CD14-positive monocyte (primary cell): Measurements from ENCODE around the gene MRPL43. TPM values are rescaled to one million over a fixed set of nuclear protein-coding genes. Genes with fewer than 3 reads are reported as not detected.

Source experiments
- DNase-seq, 3 donors: peaks; one replicate each; pipeline ENCODE4 v3.0.0-alpha.2; 2011 to 2022
- H2AFZ ChIP-seq: 2 replicates; pipeline ENCODE4 v1.6.0; 2012; ENCODE audit warnings: mild to moderate bottlenecking, low read depth, low read length, inconsistent platforms; ENCODE audit not compliant: insufficient read depth, poor library complexity, severe bottlenecking
- H3K27ac ChIP-seq, 2 donors: 1 replicate in 1 of 2; 2 replicates in 1 of 2; pipeline ENCODE4 v1.5.1; 2012 to 2013; ENCODE audit warnings: low read length in 2 of 2, control low read depth in 1 of 2, inconsistent platforms in 1 of 2, low read depth in 1 of 2, mild to moderate bottlenecking in 1 of 2
- H3K27me3 ChIP-seq, 2 donors: one replicate each; pipeline versions ENCODE4 v1.6.0 to v1.6.1; 2011 to 2013; ENCODE audit warnings: low read length in 2 of 2; ENCODE audit not compliant: control insufficient read depth in 2 of 2, insufficient read depth in 2 of 2
- H3K36me3 ChIP-seq, 2 donors: replicated peaks in 1 of 2; 1 replicate in 1 of 2; 2 replicates in 1 of 2; pipeline versions ENCODE4 v1.5.1 to v1.6.1; 2012 to 2013; ENCODE audit warnings: low read length in 2 of 2, control low read depth in 1 of 2, inconsistent platforms in 1 of 2, mild to moderate bottlenecking in 1 of 2; ENCODE audit not compliant: insufficient read depth in 2 of 2, control insufficient read depth in 1 of 2
- H3K4me1 ChIP-seq, 2 donors: 1 replicate in 1 of 2; 2 replicates in 1 of 2; pipeline versions ENCODE4 v1.5.1 to v1.6.1; 2012 to 2013; ENCODE audit warnings: low read length in 2 of 2, control low read depth in 1 of 2, inconsistent platforms in 1 of 2, mild to moderate bottlenecking in 1 of 2, moderate library complexity in 1 of 2; ENCODE audit not compliant: insufficient read depth in 2 of 2, control insufficient read depth in 1 of 2
- H3K4me2 ChIP-seq: replicated peaks from 2 replicates; pipeline ENCODE3; 2012; ENCODE audit warnings: low read length, moderate library complexity, mild to moderate bottlenecking; ENCODE audit not compliant: poor library complexity, severe bottlenecking; ENCODE audit errors: extremely low read depth
- H3K4me3 ChIP-seq, 3 experiments: fragments of 200-600 bp in 1 of 3; sonication (generic) in 1 of 3; replicated peaks in 1 of 3; 1 replicate in 2 of 3; 2 replicates in 1 of 3; pipeline ENCODE4 v1.5.1; 2011 to 2013; ENCODE audit warnings: low read length in 3 of 3, mild to moderate bottlenecking in 3 of 3, control low read depth in 2 of 3, low read depth in 2 of 3, inconsistent platforms in 1 of 3, moderate library complexity in 1 of 3
- H3K79me2 ChIP-seq: 2 replicates; pipeline ENCODE4 v1.6.0; 2012; ENCODE audit warnings: mild to moderate bottlenecking, control low read depth, inconsistent platforms, low read length, moderate library complexity; ENCODE audit not compliant: insufficient read depth
- H3K9ac ChIP-seq: 2 replicates; pipeline ENCODE4 v1.6.0; 2017; ENCODE audit warnings: low read length, mild to moderate bottlenecking; ENCODE audit not compliant: insufficient read depth, poor library complexity, severe bottlenecking
- H3K9me3 ChIP-seq, 2 donors: replicated peaks in 1 of 2; 1 replicate in 1 of 2; 2 replicates in 1 of 2; pipeline versions ENCODE4 v1.5.1 to v1.6.1; 2012 to 2013; ENCODE audit warnings: low read length in 2 of 2, control low read depth in 1 of 2; ENCODE audit not compliant: control insufficient read depth in 1 of 2, insufficient read depth in 1 of 2
- H4K20me1 ChIP-seq: 2 replicates; pipeline ENCODE4 v1.6.0; 2012; ENCODE audit warnings: mild to moderate bottlenecking, low read length, control low read depth, moderate library complexity; ENCODE audit not compliant: insufficient read depth
- H3K27ac Mint-ChIP-seq, 7 donors: one replicate each; pipeline ENCODE4 v1.8.0; 2020; ENCODE audit warnings: mild to moderate bottlenecking in 7 of 7, mixed read lengths in 7 of 7, moderate library complexity in 6 of 7, inconsistent platforms in 2 of 7
- H3K27me3 Mint-ChIP-seq, 3 donors: one replicate each; pipeline ENCODE4 v1.8.0; 2021 to 2022; ENCODE audit warnings: low read depth in 3 of 3, mild to moderate bottlenecking in 3 of 3, mixed read lengths in 3 of 3, moderate library complexity in 3 of 3, inconsistent platforms in 1 of 3
- H3K36me3 Mint-ChIP-seq, 2 donors: one replicate each; pipeline ENCODE4 v1.8.0; 2020; ENCODE audit warnings: mixed read lengths in 2 of 2, inconsistent platforms in 1 of 2, mild to moderate bottlenecking in 1 of 2
- H3K4me1 Mint-ChIP-seq: one replicate; pipeline ENCODE4 v1.8.0; 2020; ENCODE audit warnings: mild to moderate bottlenecking, mixed read lengths
- H3K4me3 Mint-ChIP-seq, 2 donors: one replicate each; pipeline ENCODE4 v1.8.0; 2020; ENCODE audit warnings: mild to moderate bottlenecking in 2 of 2, mixed read lengths in 2 of 2, moderate library complexity in 1 of 2
- H3K9me3 Mint-ChIP-seq, 7 donors: one replicate each; pipeline ENCODE4 v1.8.0; 2020 to 2022; ENCODE audit warnings: mixed read lengths in 7 of 7, mild to moderate bottlenecking in 6 of 7, moderate library complexity in 6 of 7, inconsistent platforms in 2 of 7
- WGBS: methylation state at CpG from one replicate; pipeline ENCODE4 v1.1.5; 2013; ENCODE audit warnings: missing lambda C conversion rate; ENCODE audit not compliant: insufficient coverage; 5-methylcytosine and 5-hydroxymethylcytosine counted together
- intact Hi-C, 2 donors: fragments of 100-400 bp; cut with micrococcal nuclease; formaldehyde crosslinking; loops; one replicate each; pipeline versions ENCODE4 v1.15.0 to v1.15.1; 2023
- polyA plus RNA-seq, 3 donors: library from polyadenylated mRNA; depleted of rRNA in 1 of 3; unstranded in 2 of 3; stranded (reverse) in 1 of 3; fragments of 300-500 nt in 2 of 3; fragments of >200 nt in 1 of 3; fragmentation: Illumina TruSeq in 2 of 3; gene quantifications; 1 replicate in 2 of 3; 2 replicates in 1 of 3; pipeline ENCODE4 v1.2.3, GENCODE V29; 2012 to 2021
- TF ChIP-seq, protein P1 (sequence below): fragments of 200-600 bp; IDR thresholded peaks from one replicate; pipeline ENCODE4 v1.8.0; 2022; ENCODE audit warnings: antibody characterized with exemption, mild to moderate bottlenecking

The MRPL43 gene
- polyA plus RNA-seq, 3 donors, result 69.5 to 123 (median 98.0) TPM

DNA sequence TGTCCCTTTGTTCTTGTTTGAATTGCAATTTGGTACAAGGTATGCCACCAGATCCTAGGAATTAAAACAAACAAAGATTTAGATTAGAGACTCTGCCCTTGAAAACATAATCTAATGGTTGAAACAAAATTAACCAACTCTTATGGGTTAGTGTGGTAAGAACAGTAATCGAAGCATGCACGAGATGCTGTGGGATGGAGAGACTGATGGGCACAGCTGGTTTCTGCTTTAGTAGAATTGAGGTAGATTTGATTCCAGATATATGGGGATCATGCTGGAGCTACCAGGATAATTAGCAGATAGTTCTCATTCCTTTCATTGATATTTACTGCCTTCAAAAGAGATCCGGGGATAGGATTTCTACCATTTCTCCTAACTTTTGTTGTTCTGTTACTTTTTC is 38.4 kb downstream of the MRPL43 start:
- Histone ChIP-seq H4K20me1 (no peaks in the 10 kb centered on the region), H3K79me2 (no peaks in the 10 kb centered on the region), H3K4me2 (no peak overlapping the region), H2AFZ (no peak overlapping the region), H3K9ac (no peak overlapping the region), H3K4me1 (no peaks in the 10 kb centered on the region), H3K27me3 (no peaks in the 10 kb centered on the region), H3K27ac (no peak overlapping the region), H3K36me3 (peaks cover 81 to 93% of the 10 kb centered on the region in 2 donors), H3K9me3 (no peaks in the 10 kb centered on the region), H3K4me3 (no peak overlapping the region)
- TF ChIP-seq, protein P1, sequence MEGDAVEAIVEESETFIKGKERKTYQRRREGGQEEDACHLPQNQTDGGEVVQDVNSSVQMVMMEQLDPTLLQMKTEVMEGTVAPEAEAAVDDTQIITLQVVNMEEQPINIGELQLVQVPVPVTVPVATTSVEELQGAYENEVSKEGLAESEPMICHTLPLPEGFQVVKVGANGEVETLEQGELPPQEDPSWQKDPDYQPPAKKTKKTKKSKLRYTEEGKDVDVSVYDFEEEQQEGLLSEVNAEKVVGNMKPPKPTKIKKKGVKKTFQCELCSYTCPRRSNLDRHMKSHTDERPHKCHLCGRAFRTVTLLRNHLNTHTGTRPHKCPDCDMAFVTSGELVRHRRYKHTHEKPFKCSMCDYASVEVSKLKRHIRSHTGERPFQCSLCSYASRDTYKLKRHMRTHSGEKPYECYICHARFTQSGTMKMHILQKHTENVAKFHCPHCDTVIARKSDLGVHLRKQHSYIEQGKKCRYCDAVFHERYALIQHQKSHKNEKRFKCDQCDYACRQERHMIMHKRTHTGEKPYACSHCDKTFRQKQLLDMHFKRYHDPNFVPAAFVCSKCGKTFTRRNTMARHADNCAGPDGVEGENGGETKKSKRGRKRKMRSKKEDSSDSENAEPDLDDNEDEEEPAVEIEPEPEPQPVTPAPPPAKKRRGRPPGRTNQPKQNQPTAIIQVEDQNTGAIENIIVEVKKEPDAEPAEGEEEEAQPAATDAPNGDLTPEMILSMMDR, result no peak
- no peaks in the 10 kb centered on the region for H3K4me1 Mint-ChIP-seq
- DNase-seq, result no peak
- H3K27ac Mint-ChIP-seq, result no peak overlapping the region
- H3K4me3 Mint-ChIP-seq, result no peak overlapping the region
- intact Hi-C loops, result no loop called here
- no peaks in the 10 kb centered on the region for H3K27me3 Mint-ChIP-seq
- peaks cover 76 to 87% of the 10 kb centered on the region in 2 donors for H3K36me3 Mint-ChIP-seq
- 100% methylated on average over 1 of the region's 3 CpGs for WGBS
- no peaks in the 10 kb centered on the region for H3K9me3 Mint-ChIP-seq

DNA sequence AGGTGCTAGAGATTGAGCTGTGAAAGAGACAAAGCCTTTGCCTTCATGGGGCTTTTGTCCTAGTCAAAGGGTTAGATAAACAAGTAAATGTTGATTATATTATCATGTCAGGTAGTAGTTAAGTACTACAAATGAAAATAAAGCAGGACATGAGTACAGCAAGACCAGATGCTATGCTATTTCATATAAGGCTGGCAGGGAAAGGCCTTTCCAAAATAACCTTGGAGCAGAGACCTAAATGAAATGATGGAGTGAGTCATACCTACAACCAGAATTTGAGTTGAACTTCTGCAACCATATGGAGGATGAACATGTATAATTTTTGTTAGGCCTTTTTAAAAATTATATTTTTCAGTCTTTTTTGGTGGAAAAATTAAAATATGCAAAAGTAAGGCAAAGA is 41.5 kb downstream of the MRPL43 start:
- no peak overlapping the region for H3K27ac Mint-ChIP-seq
- no peaks in the 10 kb centered on the region for H3K27me3 Mint-ChIP-seq
- Histone ChIP-seq H3K27me3 (no peaks in the 10 kb centered on the region), H3K9me3 (no peaks in the 10 kb centered on the region), H3K27ac (no peak overlapping the region), H3K9ac (no peak overlapping the region), H2AFZ (no peak overlapping the region), H3K4me3 (no peak overlapping the region), H3K4me2 (no peak overlapping the region), H3K36me3 (peaks cover 94 to 100% of the 10 kb centered on the region in 2 donors), H3K79me2 (no peaks in the 10 kb centered on the region), H4K20me1 (no peaks in the 10 kb centered on the region), H3K4me1 (no peaks in the 10 kb centered on the region)
- H3K9me3 Mint-ChIP-seq, result no peaks in the 10 kb centered on the region
- no peak for DNase-seq
- peaks cover 88 to 97% of the 10 kb centered on the region in 2 donors for H3K36me3 Mint-ChIP-seq
- H3K4me1 Mint-ChIP-seq, result no peaks in the 10 kb centered on the region
- intact Hi-C loops, result no loop called here
- TF ChIP-seq, protein P1, result no peak
- H3K4me3 Mint-ChIP-seq, result no peak overlapping the region
